Esophagus muscularis mucosa (tissue), 3 donors: ENCODE results near the gene RNASE1.

Source experiments
- CTCF ChIP-seq, 3 experiments: fragments of 200-600 bp in 2 of 3; fragments of 450-650 bp in 1 of 3; sonication (generic) in 2 of 3; IDR thresholded peaks; one replicate each; pipeline ENCODE4 v1.5.1; 2017 to 2019; ENCODE audit warnings: antibody characterized with exemption in 3 of 3, mild to moderate bottlenecking in 2 of 3, moderate library complexity in 1 of 3
- POLR2A ChIP-seq: fragments of 450-650 bp; IDR thresholded peaks from one replicate; pipeline ENCODE4 v1.6.1; 2017; ENCODE audit warnings: antibody characterized with exemption, moderate library complexity, mild to moderate bottlenecking, low read depth
- POLR2AphosphoS5 ChIP-seq, 2 donors: sonication (generic); formaldehyde crosslinking; IDR thresholded peaks; one replicate each; pipeline ENCODE4 v1.6.1; 2017; ENCODE audit warnings: antibody characterized with exemption in 2 of 2

DNA sequence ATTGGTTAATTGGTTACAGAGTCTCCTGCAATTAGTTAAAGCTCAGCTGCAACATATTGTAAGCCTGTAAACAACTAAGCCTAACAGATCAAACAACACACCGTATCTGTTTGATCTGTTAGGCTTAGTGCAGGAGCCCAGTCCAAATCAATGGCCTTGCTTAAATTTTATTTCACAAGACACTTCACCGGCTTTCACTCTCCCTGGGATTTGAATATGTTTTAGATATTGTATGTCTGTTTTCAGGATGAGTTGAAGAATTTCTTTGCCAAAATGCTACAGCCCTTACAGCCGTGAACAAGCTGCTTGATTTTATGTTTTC, 5.5 kb upstream of the RNASE1 start:
- TF ChIP-seq POLR2AphosphoS5 (IDR thresholded peaks at IDR 0.05) (no peak), CTCF (IDR thresholded peaks at IDR 0.05) (no peak), POLR2A (no peak)
